Adrenal gland (tissue), 5 donors: ENCODE measurements around the gene EED.

ENCODE experiments used
- CTCF ChIP-seq, 6 experiments: fragments of 450-650 bp in 4 of 6; fragments of 200-600 bp in 2 of 6; sonication (generic) in 1 of 6; IDR thresholded peaks; 1 replicate in 5 of 6; 2 replicates in 1 of 6; pipeline versions ENCODE4 v1.5.1 to v1.8.0; 2016 to 2021; ENCODE audit warnings: antibody characterized with exemption in 6 of 6, mild to moderate bottlenecking in 2 of 6, moderate library complexity in 1 of 6
- POLR2A ChIP-seq, 2 donors: fragments of 450-650 bp; IDR thresholded peaks; one replicate each; pipeline ENCODE4 v1.6.1; 2017; ENCODE audit warnings: antibody characterized with exemption in 2 of 2, mild to moderate bottlenecking in 2 of 2, moderate library complexity in 1 of 2
- donor health status: DM: no; HTN: no; CAD: no.

DNA sequence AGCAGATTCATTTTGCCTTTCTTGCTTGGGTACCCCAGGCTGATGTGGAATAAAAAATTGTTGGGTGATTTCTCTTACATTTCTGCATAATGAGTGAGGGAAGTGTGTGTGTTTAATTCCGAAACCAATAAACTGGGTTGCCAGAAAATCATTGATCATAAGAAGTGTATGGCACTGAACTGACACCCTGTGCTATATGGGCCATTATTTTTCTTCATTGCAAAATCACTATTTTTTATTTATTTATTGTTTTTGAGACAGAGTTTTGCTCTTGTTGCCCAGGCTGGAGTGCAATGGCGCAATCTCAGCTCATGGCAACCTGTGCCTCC is 42.9 kb downstream of the EED start:
- TF ChIP-seq CTCF (IDR thresholded peaks at IDR 0.05) (no peak), POLR2A (IDR thresholded peaks at IDR 0.05) (no peak)
